Neural progenitor cell (in vitro differentiated cells): ENCODE data around the gene CDC42BPA.

Experiments used
- CTCF ChIP-seq: fragments of 200-600 bp; sonication (generic); IDR thresholded peaks from 2 replicates; pipeline ENCODE4 v1.5.1; 2017; ENCODE audit warnings: antibody characterized with exemption, mild to moderate bottlenecking
- EZH2 ChIP-seq: fragments of 200-600 bp; sonication (generic); IDR thresholded peaks from 2 replicates; pipeline ENCODE4 v1.6.1; 2017; ENCODE audit warnings: antibody characterized with exemption, mild to moderate bottlenecking, moderate library complexity
- EZH2phosphoT487 ChIP-seq: fragments of 200-600 bp; sonication (generic); IDR thresholded peaks from 2 replicates; pipeline ENCODE4 v1.6.1; 2017; ENCODE audit warnings: antibody characterized with exemption

- TF ChIP-seq CTCF (no peak), EZH2 (no peak), EZH2phosphoT487 (no peak)
Measured at GRCh38 chr1:227364657-227365056, 46.4 kb upstream of the CDC42BPA start.
